Loucy (cell line): ENCODE measurements around the gene PEX14.

ENCODE experiments used
- H2AFZ ChIP-seq: fragments of 200-600 bp; sonication (generic); 2 replicates; pipeline ENCODE4 v1.6.0; 2016; ENCODE audit warnings: antibody characterized with exemption, mild to moderate bottlenecking, low read length, moderate library complexity
- H3F3A ChIP-seq: fragments of 200-600 bp; 2 replicates; pipeline ENCODE4 v1.6.0; 2016; ENCODE audit warnings: antibody characterized with exemption, low read depth, mild to moderate bottlenecking
- H3K27me3 ChIP-seq: fragments of 200-600 bp; sonication (generic); 2 replicates; pipeline ENCODE4 v1.6.1; 2014; ENCODE audit warnings: low read length, mild to moderate bottlenecking; ENCODE audit not compliant: insufficient read depth, poor library complexity, severe bottlenecking
- H3K36me3 ChIP-seq: fragments of 200-600 bp; sonication (generic); 2 replicates; pipeline ENCODE4 v1.6.1; 2016; ENCODE audit warnings: low read length; ENCODE audit not compliant: insufficient read depth
- H3K4me1 ChIP-seq: fragments of 200-600 bp; sonication (generic); 2 replicates; pipeline ENCODE4 v1.5.1; 2014; ENCODE audit warnings: low read length, mild to moderate bottlenecking; ENCODE audit not compliant: insufficient read depth, poor library complexity, severe bottlenecking
- H3K4me2 ChIP-seq: fragments of 200-600 bp; sonication (generic); 2 replicates; pipeline ENCODE4 v1.6.0; 2014; ENCODE audit warnings: antibody characterized with exemption, low read length, low read depth, mild to moderate bottlenecking; ENCODE audit not compliant: poor library complexity, severe bottlenecking
- H3K4me3 ChIP-seq: fragments of 200-600 bp; sonication (generic); 2 replicates; pipeline ENCODE4 v1.5.1; 2014; ENCODE audit warnings: low read length, mild to moderate bottlenecking, mixed read lengths; ENCODE audit not compliant: poor library complexity, severe bottlenecking
- H3K79me2 ChIP-seq: fragments of 200-600 bp; sonication (generic); 2 replicates; pipeline ENCODE4 v1.6.1; 2014; ENCODE audit warnings: low read length; ENCODE audit not compliant: insufficient read depth
- H3K9ac ChIP-seq: fragments of 200-600 bp; sonication (generic); 2 replicates; pipeline ENCODE4 v1.6.0; 2014; ENCODE audit warnings: mild to moderate bottlenecking, low read depth, low read length, moderate library complexity; ENCODE audit not compliant: poor library complexity, severe bottlenecking
- H3K9me2 ChIP-seq: fragments of 200-600 bp; sonication (generic); replicated peaks from 2 replicates; pipeline ENCODE4 v1.6.1; 2016; ENCODE audit warnings: low read depth, low read length, mixed read lengths
- H3K9me3 ChIP-seq: fragments of 200-600 bp; sonication (generic); 2 replicates; pipeline ENCODE4 v1.6.1; 2014; ENCODE audit warnings: mild to moderate bottlenecking, antibody characterized with exemption, low read length, low read depth; ENCODE audit not compliant: insufficient read depth
- H4K20me1 ChIP-seq: fragments of 200-600 bp; sonication (generic); 2 replicates; pipeline ENCODE4 v1.6.0; 2014; ENCODE audit warnings: antibody characterized with exemption, low read length, mild to moderate bottlenecking; ENCODE audit not compliant: insufficient read depth, poor library complexity, severe bottlenecking
- CTCF ChIP-seq: fragments of 200-600 bp; sonication (generic); conservative IDR thresholded peaks from 2 replicates; pipeline ENCODE4 v1.5.1; 2014; ENCODE audit warnings: mild to moderate bottlenecking, antibody characterized with exemption, low read length
- EZH2phosphoT487 ChIP-seq: fragments of 200-600 bp; IDR thresholded peaks from 2 replicates; pipeline ENCODE4 v1.6.1; 2018; ENCODE audit warnings: antibody characterized with exemption, mild to moderate bottlenecking, moderate library complexity, borderline replicate concordance

The PEX14 gene

GRCh38 chr1:10593750-10594149 is 119.0 kb downstream of the PEX14 start:
- no peaks in the 10 kb centered on the region for H4K20me1 ChIP-seq
- H3K27me3 ChIP-seq, result no peaks in the 10 kb centered on the region
- H3K79me2 ChIP-seq, result no peaks in the 10 kb centered on the region
- H3K36me3 ChIP-seq, result peaks cover under 1% of the 10 kb centered on the region; the same call in 1 of the 2 replicates
- no peaks in the 10 kb centered on the region; the same call in 1 of the 2 replicates for H3F3A ChIP-seq
- no peak overlapping the region for H3K4me3 ChIP-seq
- no peak for TF ChIP-seq CTCF
- no peak for TF ChIP-seq EZH2phosphoT487
- no peak overlapping the region for H3K9ac ChIP-seq
- peaks cover 25% of the 10 kb centered on the region for H3K4me1 ChIP-seq
- H3K4me2 ChIP-seq, result no peak overlapping the region
- no peaks in the 10 kb centered on the region for H3K9me3 ChIP-seq
- no peak overlapping the region for H2AFZ ChIP-seq
- no peaks in the 10 kb centered on the region for H3K9me2 ChIP-seq

GRCh38 chr1:10594595-10595223 is 120.0 kb downstream of the PEX14 start:
- H3K9ac ChIP-seq, result no peak overlapping the region
- peaks cover 10% of the 10 kb centered on the region; the same call in 1 of the 2 replicates for H3K36me3 ChIP-seq
- H3K27me3 ChIP-seq, result no peaks in the 10 kb centered on the region
- TF ChIP-seq EZH2phosphoT487, result no peak
- no peak for TF ChIP-seq CTCF
- no peaks in the 10 kb centered on the region; the same call in 1 of the 2 replicates for H3F3A ChIP-seq
- H3K9me2 ChIP-seq, result no peaks in the 10 kb centered on the region
- no peaks in the 10 kb centered on the region for H3K9me3 ChIP-seq
- H3K4me2 ChIP-seq, result no peak overlapping the region
- no peak overlapping the region for H3K4me3 ChIP-seq
- no peak overlapping the region for H2AFZ ChIP-seq
- H3K79me2 ChIP-seq, result no peaks in the 10 kb centered on the region
- no peaks in the 10 kb centered on the region for H4K20me1 ChIP-seq
- H3K4me1 ChIP-seq, result peaks cover 24% of the 10 kb centered on the region

- H2AFZ ChIP-seq, result no peak overlapping the region
- no peaks in the 10 kb centered on the region for H4K20me1 ChIP-seq
- H3K4me1 ChIP-seq, result peaks cover 12% of the 10 kb centered on the region
- H3K9ac ChIP-seq, result no peak overlapping the region
- no peaks in the 10 kb centered on the region for H3K79me2 ChIP-seq
- TF ChIP-seq CTCF, result no peak
- no peak for TF ChIP-seq EZH2phosphoT487
- no peaks in the 10 kb centered on the region for H3K9me3 ChIP-seq
- H3K4me2 ChIP-seq, result no peak overlapping the region
- no peaks in the 10 kb centered on the region for H3K9me2 ChIP-seq
- H3K36me3 ChIP-seq, result peaks cover 11% of the 10 kb centered on the region; the same call in 1 of the 2 replicates
- no peaks in the 10 kb centered on the region for H3K27me3 ChIP-seq
- no peaks in the 10 kb centered on the region for H3F3A ChIP-seq
- H3K4me3 ChIP-seq, result no peak overlapping the region
Observed at GRCh38 chr1:10596780-10597179, 122.0 kb downstream of the PEX14 start.
